ENCODE measurements around the gene PDIA3.

DNA sequence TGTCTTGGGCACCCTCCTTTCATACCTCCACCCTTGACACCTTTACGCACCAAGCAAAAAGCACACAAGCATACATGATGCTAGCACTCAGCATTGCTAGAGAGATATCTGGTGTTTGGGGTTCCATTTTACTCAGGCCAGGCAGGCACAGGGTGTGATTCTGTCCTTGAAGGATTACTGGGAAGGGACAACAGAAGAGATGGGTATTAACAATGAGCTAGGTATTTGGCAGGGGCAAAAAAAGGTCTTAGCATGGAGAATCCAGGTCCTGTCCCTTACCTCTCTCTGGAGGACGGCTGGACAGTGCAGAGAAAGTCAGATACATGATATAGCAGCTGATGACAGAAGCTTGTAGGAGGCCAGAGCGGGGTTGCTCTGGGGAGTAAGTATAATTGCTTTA lies 50.3 kb downstream of the PDIA3 start:
- TF ChIP-seq GATA3 (IDR thresholded peaks at IDR 0.05; ENCODE audit: low read depth, low read length) (no peak), GATA2 (IDR thresholded peaks at IDR 0.05; ENCODE audit: low read depth, low read length) (no peak)

Measured in SH-SY5Y (cell line).